HG03139 (cell line): ENCODE data around the gene OR2B2.

ENCODE experiments used
- ATAC-seq: cut with Tn5 transposase; IDR thresholded peaks from one replicate; pipeline ENCODE4 v1.9.1; 2021; ENCODE audit not compliant: unreplicated experiment

The OR2B2 gene

GRCh38 chr6:27893836-27894807 is 18.1 kb downstream of the OR2B2 start:
- ATAC-seq = no peak

GRCh38 chr6:27893059-27893835 is 18.9 kb downstream of the OR2B2 start:
- ATAC-seq = peak; percentile 44

GRCh38 chr6:27892649-27893058 is 19.5 kb downstream of the OR2B2 start:
- no peak for ATAC-seq

- no peak for ATAC-seq
Measured at GRCh38 chr6:27891320-27891875, 20.8 kb downstream of the OR2B2 start.

GRCh38 chr6:27890445-27891319 is 21.5 kb downstream of the OR2B2 start:
- ATAC-seq = peak; percentile 43

GRCh38 chr6:27889628-27890444 is 22.4 kb downstream of the OR2B2 start:
- no peak for ATAC-seq

GRCh38 chr6:27889275-27889627 is 22.9 kb downstream of the OR2B2 start:
- ATAC-seq = no peak

GRCh38 chr6:27888566-27888965 is 23.6 kb downstream of the OR2B2 start:
- no peak for ATAC-seq

GRCh38 chr6:27886073-27886472 is 26.1 kb downstream of the OR2B2 start:
- no peak for ATAC-seq

GRCh38 chr6:27883136-27883535 is 29.1 kb downstream of the OR2B2 start:
- no peak for ATAC-seq

GRCh38 chr6:27882624-27883023 is 29.6 kb downstream of the OR2B2 start:
- no peak for ATAC-seq

GRCh38 chr6:27879837-27880236 is 32.4 kb downstream of the OR2B2 start:
- ATAC-seq = no peak

- ATAC-seq = no peak
Measured at GRCh38 chr6:27874016-27874415, 38.2 kb downstream of the OR2B2 start.

GRCh38 chr6:27873021-27873940 is 38.9 kb downstream of the OR2B2 start:
- peak; percentile 34 for ATAC-seq

GRCh38 chr6:27872642-27873020 is 39.6 kb downstream of the OR2B2 start:
- peak; percentile 1 for ATAC-seq

- peak; percentile 39 for ATAC-seq
Measured at GRCh38 chr6:27871924-27872638, 40.1 kb downstream of the OR2B2 start.

- ATAC-seq = no peak
Measured at GRCh38 chr6:27870291-27870870, 41.8 kb downstream of the OR2B2 start.

GRCh38 chr6:27868311-27868710 is 43.9 kb downstream of the OR2B2 start:
- no peak for ATAC-seq
